BJ (cell line): Measurements from ENCODE around the gene PRRG2. TPM values are rescaled to one million over a fixed set of nuclear protein-coding genes. Genes with fewer than 3 reads are reported as not detected.

ENCODE experiments used
- CTCF ChIA-PET: fragments of 350-600 bp; formaldehyde crosslinking; extraction: SDS; loops from one replicate; lab custom pipeline; 2021; ENCODE audit warnings: antibody characterized with exemption, inconsistent platforms; lab: Yijun Ruan, JAX
- POLR2A ChIA-PET: fragments of 300-600 bp; sonication (Branson Sonifier 250); formaldehyde crosslinking; extraction: SDS; loops from one replicate; lab custom pipeline; 2021; ENCODE audit warnings: antibody characterized with exemption; lab: Charles Lee
- DNase-seq: peaks from one replicate; pipeline ENCODE4 v3.0.0-alpha.2; 2011; ENCODE audit warnings: low read depth
- H3K27me3 ChIP-seq: 2 replicates; pipeline ENCODE4 v1.6.0; 2011; ENCODE audit warnings: low read length; ENCODE audit not compliant: control insufficient read depth, insufficient read depth
- H3K36me3 ChIP-seq: 2 replicates; pipeline ENCODE4 v1.5.1; 2011; ENCODE audit warnings: low read length; ENCODE audit not compliant: control insufficient read depth, insufficient read depth
- H3K4me3 ChIP-seq: 2 replicates; pipeline ENCODE4 v1.5.1; 2011; ENCODE audit warnings: low read depth, mild to moderate bottlenecking, control low read depth, low read length
- polyA plus RNA-seq: library from polyadenylated mRNA; depleted of rRNA; stranded (reverse); fragments of >200 nt; gene quantifications from 2 replicates; pipeline ENCODE4 v1.2.3, GENCODE V29; 2011
- TF ChIP-seq, protein P1 (sequence below): IDR thresholded peaks from 2 replicates; pipeline ENCODE4 v1.5.1; 2011; ENCODE audit warnings: low read depth, mild to moderate bottlenecking, control low read depth, inconsistent platforms, low read length, moderate library complexity; ENCODE audit not compliant: insufficient read depth

PRRG2 gene
- polyA plus RNA-seq, 1 experiment = 0.12 TPM

- no peaks in the 10 kb centered on the region for H3K27me3 ChIP-seq
- CTCF ChIA-PET = interaction anchor here (1.1 kb wide), 1 partner anchor 25 kb away, joined by 3 read pairs; no protein-coding TSS in a partner anchor
- POLR2A ChIA-PET = no interaction called here
- no peak for DNase-seq
- TF ChIP-seq, protein P1, sequence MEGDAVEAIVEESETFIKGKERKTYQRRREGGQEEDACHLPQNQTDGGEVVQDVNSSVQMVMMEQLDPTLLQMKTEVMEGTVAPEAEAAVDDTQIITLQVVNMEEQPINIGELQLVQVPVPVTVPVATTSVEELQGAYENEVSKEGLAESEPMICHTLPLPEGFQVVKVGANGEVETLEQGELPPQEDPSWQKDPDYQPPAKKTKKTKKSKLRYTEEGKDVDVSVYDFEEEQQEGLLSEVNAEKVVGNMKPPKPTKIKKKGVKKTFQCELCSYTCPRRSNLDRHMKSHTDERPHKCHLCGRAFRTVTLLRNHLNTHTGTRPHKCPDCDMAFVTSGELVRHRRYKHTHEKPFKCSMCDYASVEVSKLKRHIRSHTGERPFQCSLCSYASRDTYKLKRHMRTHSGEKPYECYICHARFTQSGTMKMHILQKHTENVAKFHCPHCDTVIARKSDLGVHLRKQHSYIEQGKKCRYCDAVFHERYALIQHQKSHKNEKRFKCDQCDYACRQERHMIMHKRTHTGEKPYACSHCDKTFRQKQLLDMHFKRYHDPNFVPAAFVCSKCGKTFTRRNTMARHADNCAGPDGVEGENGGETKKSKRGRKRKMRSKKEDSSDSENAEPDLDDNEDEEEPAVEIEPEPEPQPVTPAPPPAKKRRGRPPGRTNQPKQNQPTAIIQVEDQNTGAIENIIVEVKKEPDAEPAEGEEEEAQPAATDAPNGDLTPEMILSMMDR = no peak
- peaks cover 17% of the 10 kb centered on the region for H3K36me3 ChIP-seq
- H3K4me3 ChIP-seq = no peak overlapping the region
Measured at GRCh38 chr19:49594993-49595818, 14.1 kb downstream of the PRRG2 start.

DNA sequence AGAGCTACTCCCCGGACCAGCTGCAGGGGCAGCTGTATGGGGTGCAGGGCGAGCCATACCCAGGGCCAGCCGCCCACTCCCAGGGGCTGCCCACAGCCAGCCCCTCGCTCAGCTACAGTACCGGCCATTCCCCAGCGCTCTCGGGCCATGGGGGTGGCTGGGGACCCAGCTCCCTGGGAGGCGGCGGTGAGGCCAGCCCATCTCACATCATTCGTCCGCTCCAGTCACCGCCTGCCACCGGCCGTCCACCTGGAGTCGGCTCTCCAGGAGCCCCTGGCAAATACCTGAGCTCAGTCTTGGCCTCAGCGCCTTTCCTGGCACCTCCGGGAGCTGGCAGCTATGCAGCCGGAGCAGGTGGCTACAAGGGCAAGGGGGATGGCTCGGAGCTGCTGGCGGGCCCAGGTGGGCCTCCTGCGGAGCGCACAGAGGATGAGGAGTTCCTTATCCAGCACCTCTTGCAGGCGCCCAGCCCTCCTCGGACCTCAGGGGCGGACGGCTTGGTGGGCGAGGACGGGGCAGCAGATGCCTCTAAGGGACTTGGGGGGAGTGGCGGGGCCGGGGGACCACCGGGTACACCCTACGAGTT is 14.8 kb downstream of the PRRG2 start:
- no peaks in the 10 kb centered on the region for H3K27me3 ChIP-seq
- ChIA-PET POLR2A (no interaction called here), CTCF (interaction anchor here (1.1 kb wide), 1 partner anchor 25 kb away, joined by 3 read pairs; no protein-coding TSS in a partner anchor)
- TF ChIP-seq, protein P1 = no peak
- H3K36me3 ChIP-seq = peaks cover 17% of the 10 kb centered on the region
- no peak overlapping the region for H3K4me3 ChIP-seq
- DNase-seq = no peak

GRCh38 chr19:49596407-49596806 is 15.3 kb downstream of the PRRG2 start:
- CTCF ChIA-PET = interaction anchor here (1.1 kb wide), 1 partner anchor 26 kb away, joined by 3 read pairs; no protein-coding TSS in a partner anchor
- no peak overlapping the region for H3K4me3 ChIP-seq
- no peak for DNase-seq
- POLR2A ChIA-PET = no interaction called here
- TF ChIP-seq, protein P1 = no peak
- peaks cover 19% of the 10 kb centered on the region for H3K36me3 ChIP-seq
- no peaks in the 10 kb centered on the region for H3K27me3 ChIP-seq

- Histone ChIP-seq H3K27me3 (no peaks in the 10 kb centered on the region), H3K36me3 (peaks cover 21% of the 10 kb centered on the region), H3K4me3 (no peak overlapping the region)
- CTCF ChIA-PET = no interaction called here
- DNase-seq = no peak
- TF ChIP-seq, protein P1 = no peak
- POLR2A ChIA-PET = no interaction called here
Measured at GRCh38 chr19:49596954-49597702, 16.0 kb downstream of the PRRG2 start.

DNA sequence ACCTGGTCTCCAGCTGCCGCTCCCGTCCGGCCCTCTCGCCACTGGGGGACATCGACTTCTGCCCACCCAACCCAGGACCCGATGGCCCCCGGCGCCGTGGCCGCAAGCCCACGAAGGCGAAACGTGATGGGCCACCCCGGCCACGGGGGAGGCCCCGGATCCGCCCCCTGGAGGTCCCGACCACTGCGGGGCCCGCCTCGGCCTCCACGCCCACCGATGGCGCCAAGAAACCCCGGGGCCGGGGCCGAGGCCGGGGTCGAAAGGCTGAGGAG is 16.5 kb downstream of the PRRG2 start:
- H3K27me3 ChIP-seq = no peaks in the 10 kb centered on the region
- H3K36me3 ChIP-seq = peaks cover 22% of the 10 kb centered on the region
- CTCF ChIA-PET = no interaction called here
- no peak overlapping the region for H3K4me3 ChIP-seq
- TF ChIP-seq, protein P1 = no peak
- POLR2A ChIA-PET = no interaction called here
- DNase-seq = no peak
